A172 (cell line): Measurements from ENCODE around the gene SLC2A6. TPM values are rescaled to one million over a fixed set of nuclear protein-coding genes. Genes with fewer than 3 reads are reported as not detected.

Experiments
- DNase-seq: peaks from one replicate; pipeline ENCODE4 v3.0.0-alpha.2; 2015; ENCODE audit warnings: low spot score
- total RNA-seq: library from RNA; depleted of rRNA; stranded (reverse); fragments of >200 nt; shearing (Covaris generic); gene quantifications from 2 replicates; pipeline ENCODE4 v1.2.3, GENCODE V29; 2014

The SLC2A6 gene
- total RNA-seq, 1 experiment from 2014 or later, result 42.1 TPM

GRCh38 chr9:133477992-133478850, 678 bp downstream of the SLC2A6 start:
- DNase-seq, result peak; percentile 35

- no peak for DNase-seq
Measured at GRCh38 chr9:133477461-133477860, 1.4 kb downstream of the SLC2A6 start.

GRCh38 chr9:133476941-133477340, 2.0 kb downstream of the SLC2A6 start:
- DNase-seq, result no peak

- DNase-seq, result no peak
Measured at GRCh38 chr9:133476036-133476931, 2.6 kb downstream of the SLC2A6 start.

- no peak for DNase-seq
Measured at GRCh38 chr9:133475292-133476012, 3.4 kb downstream of the SLC2A6 start.

GRCh38 chr9:133474853-133475252, 4.0 kb downstream of the SLC2A6 start:
- no peak for DNase-seq

- no peak for DNase-seq
Measured at GRCh38 chr9:133474215-133474614, 4.7 kb downstream of the SLC2A6 start.

GRCh38 chr9:133473743-133474142, 5.2 kb downstream of the SLC2A6 start:
- DNase-seq, result no peak

- no peak for DNase-seq
Measured at GRCh38 chr9:133472753-133473378, 6.0 kb downstream of the SLC2A6 start.

- no peak for DNase-seq
Measured at GRCh38 chr9:133472277-133472645, 6.6 kb downstream of the SLC2A6 start.

GRCh38 chr9:133471551-133472276, 7.2 kb downstream of the SLC2A6 start:
- no peak for DNase-seq

- no peak for DNase-seq
Measured at GRCh38 chr9:133470988-133471387, 7.9 kb downstream of the SLC2A6 start.

- DNase-seq, result no peak
Measured at GRCh38 chr9:133470427-133470924, 8.4 kb downstream of the SLC2A6 start.

GRCh38 chr9:133468777-133469421, 10.0 kb downstream of the SLC2A6 start:
- DNase-seq, result no peak

GRCh38 chr9:133468374-133468773, 10.5 kb downstream of the SLC2A6 start:
- no peak for DNase-seq

- DNase-seq, result no peak
Measured at GRCh38 chr9:133467101-133467500, 11.8 kb downstream of the SLC2A6 start.

GRCh38 chr9:133465984-133466383, 12.9 kb downstream of the SLC2A6 start:
- no peak for DNase-seq

- DNase-seq, result no peak
Measured at GRCh38 chr9:133464638-133465037, 14.3 kb downstream of the SLC2A6 start.

GRCh38 chr9:133463864-133464615, 14.9 kb downstream of the SLC2A6 start:
- no peak for DNase-seq
